ENCODE results near the gene NOC4L.
"Not testable (repeated sequence)": the region's sequence is repeated elsewhere in the genome, so short reads cannot be mapped to it uniquely, and the experiment has no call there.

NOC4L gene
- total RNA-seq = 7.8 to 13.9 (median 11.6) reads per million in 4 donors

DNA sequence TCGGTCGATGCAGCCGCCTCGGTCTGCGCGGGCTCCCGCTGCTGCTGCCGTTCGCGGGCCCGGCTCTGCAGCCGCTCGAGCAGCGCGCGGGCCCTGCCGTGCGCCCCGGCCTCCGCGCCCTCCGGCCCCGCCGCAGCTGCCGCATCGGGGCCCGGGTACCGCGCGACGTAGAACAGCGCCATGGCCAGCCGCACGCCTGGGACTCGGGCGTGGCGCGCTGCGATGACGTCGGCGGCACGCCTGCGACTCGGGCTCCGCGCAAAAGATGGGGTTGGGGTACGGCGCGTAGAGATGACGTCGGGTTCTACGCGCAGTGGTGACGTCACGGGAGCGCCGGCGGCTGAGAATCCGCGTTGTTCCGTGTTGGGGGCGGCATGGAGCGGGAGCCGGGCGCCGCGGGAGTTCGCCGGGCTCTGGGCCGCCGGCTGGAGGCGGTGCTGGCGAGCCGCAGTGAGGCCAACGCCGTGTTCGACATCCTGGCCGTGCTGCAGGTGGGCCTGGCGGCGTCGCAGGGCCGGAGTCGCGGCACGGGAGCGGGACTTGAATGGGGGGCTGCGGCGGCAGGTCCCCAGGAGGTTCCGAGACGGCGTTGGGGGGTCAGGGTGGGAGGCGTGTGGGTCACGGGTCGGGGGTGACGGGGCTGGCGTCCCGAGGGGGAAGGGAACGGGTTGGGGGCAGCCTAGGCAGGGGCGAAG lies at the start of gene NOC4L, which contains the start of gene DDX51:
NOC4L (plus strand) TSS at position 343 of the 695 bp plus-strand sequence; CDS start at position 375, 32 bp downstream.
DDX51 (minus strand) TSS at position 205 of the 695 bp plus-strand sequence; CDS start at position 182, 23 bp downstream.
- peak; percentile 91 to 96 (median 94) for DNase-seq

DNA sequence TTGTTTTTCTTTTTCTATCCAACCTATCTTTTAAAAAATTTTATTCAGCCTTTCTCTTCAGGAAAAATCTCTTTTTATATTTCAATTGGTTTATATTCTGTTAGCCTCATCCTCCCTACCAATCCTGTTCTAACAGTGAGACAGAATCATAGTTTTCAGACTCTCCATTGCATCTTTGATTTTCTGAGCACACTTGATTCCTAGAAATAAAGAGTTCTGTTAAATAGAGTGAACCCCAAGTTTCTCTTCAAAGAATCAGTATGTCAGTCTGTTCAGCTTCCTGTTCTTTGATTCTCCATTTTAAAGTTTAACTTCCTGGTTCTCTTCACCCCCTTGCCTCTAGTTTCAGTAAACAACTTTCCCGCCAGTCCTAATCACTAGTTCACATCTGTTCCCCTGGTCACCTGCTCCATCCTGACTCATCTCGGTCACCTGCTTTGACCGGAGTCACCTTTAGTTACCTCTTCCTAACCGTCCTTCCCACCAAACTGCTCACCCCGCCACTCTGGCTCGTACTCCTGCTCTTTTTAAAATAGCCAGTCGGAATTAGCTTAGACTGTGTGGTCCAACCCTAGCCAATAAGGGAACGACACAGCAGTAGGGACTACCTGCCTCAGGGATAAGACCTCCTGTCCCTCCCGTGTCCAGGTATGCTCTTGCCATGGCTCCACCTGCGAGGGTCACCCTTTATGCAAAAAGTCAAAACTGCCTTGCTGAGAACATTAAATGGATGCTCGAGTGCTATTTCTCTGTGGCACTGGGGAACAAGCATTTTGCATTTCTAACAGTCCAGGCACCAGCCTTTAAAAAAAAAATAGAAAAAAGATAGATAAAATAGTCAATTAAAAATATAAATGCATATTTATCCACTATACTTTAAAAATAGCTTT lies 48.5 kb upstream of the NOC4L start:
- peak in 1 of 5 donors; percentile 28 for DNase-seq

DNA sequence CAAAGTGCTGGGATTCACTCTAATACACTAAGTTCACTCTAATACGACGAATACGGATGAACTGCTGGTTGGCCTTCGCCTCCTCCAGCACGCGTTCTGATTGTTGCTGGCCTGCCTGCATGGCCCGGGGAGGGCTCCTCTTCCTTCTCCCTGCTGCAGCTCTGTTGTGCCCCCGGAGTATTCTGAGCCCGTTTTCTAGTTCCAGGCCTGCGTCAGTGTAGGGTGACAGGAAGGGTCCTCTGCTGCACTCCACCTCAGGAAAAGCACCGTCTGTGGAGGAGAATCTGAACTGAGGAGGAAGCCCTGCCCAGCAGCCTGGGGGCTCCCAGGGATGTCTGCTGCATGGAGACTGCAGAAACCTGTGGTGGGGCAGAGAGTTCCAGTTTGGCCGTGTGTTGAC lies 44.5 kb upstream of the NOC4L start:
- DNase-seq = no peak

DNA sequence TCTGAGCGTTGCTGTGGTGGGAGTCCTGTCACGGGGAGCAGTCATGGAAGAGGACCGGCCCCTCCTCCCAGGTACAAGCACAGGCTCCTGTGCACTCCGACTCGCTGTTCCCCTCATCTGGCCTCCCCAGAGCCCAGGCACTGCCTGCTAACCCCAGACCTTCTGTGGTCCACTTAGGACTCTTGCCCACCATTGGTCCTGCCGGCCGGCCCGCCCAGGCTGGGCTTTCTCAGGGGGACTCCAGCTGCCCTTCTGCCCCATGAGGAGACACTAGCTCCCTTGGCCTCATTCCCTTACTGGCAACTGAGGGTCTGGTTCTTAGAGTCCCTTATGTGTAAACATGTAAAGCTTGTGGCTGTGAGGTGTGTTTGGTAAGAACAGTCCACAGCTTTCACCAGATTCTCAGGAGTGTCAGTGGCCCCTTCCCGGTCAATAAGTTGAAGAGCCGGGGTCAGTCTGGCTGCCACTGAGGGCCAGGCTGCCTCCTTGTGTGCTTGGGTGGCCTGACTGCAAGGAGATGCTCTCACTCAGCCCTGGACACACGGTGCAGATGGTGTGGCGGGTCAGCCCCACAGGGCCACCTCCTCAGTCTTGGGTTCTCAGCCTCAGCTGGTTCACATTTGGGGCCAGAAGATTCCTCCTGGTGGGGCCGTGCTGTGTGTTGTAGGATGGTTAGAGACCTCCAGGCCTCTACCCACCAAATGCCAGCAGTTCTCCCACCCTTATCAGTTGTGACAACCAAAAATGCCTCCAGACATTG lies 43.8 kb upstream of the NOC4L start:
- DNase-seq = no peak

DNA sequence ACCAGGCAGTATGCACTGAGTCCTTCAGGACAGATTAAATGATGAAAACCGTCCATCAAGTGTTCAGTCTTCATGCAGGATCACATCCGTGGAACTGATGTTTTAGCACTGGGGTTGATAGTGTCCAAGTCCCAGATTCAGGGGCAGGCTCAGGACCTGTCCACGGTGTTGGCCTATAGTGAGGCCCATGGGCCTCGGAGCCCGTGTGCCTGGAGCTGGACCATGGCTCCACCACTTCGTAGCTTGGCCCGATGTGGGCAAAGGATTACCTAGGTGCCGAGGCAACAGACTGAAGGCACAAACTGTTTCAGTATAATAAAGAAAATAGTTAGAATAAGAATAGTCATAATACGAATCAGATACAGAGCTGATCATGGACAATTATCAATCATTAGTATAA lies 42.0 kb upstream of the NOC4L start:
- no peak for DNase-seq

DNA sequence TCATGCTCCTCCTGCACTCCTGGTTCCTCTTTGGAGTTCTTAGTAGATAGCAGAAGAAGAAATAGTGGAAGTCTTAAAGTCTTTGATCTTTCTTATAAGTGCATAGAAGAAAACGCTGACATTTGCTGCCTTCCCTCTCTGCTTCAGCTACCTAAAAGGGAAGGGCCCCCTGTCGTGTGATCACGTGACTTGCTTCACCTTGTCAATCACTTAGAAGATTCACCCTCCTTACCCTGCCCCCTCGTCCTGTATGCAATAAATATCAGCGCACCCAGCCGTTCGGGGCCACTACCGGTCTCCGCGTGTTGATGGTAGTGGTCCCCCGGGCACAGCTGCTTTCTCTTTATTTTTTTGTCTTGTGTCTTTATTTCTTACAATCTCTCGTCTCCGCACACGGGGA lies 41.2 kb upstream of the NOC4L start:
- not testable (repeated sequence) for DNase-seq

DNA sequence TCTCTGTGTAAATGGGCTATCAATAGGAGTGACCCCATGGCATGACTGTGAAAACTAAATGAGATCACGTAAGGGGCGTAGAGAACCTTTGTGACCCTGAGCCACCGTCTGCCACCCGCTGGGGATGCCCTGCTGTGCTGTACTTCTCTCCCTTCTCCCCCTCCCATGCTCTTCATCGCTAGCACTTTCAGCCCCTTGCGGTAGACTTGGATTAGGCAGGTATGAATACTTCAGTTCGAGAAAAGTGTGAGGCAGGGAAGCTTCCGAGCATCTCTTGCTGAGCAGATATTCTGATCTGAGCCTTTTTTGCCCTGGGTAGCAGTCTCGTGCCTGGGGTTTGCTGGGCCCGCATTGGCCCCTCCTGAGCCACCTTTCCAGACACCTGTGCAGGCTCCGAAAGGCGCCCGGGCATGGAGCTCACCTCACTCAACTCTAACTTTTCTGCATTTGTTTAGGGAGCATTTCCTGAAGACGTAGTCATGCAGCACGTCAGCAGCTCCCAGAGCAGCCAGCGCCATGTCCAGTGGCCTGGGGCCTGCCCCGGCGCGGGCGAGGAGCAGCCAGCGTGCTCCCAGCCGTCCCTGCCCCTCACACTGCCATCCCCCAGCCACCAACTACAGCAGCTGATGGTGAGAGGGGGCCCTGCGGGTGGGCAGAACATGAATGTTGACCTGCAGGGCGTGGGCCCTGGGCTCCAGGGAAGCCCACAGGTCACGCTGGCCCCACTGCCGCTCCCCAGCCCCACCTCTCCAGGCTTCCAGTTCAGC lies 40.5 kb upstream of the NOC4L start:
- no peak for DNase-seq

DNA sequence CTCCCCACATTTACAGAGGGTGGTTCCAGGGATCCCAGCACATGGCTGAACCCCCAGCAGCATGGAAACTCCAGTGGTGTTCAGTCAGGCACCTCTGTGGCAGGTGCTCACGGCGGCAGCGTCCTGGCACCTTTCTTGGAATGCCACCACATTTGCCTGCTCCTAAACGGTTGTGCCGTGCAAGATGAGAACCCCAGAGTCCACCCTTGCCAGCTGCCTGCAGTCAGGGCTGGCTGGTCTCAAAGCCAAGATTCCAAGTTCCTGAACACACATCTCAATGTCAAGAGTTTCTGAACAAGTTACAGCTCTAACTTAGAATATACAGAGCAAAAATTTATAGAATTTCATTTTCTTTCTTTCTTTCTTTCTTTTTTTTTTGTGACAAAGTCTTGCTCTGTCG lies 38.8 kb upstream of the NOC4L start:
- no peak for DNase-seq

DNA sequence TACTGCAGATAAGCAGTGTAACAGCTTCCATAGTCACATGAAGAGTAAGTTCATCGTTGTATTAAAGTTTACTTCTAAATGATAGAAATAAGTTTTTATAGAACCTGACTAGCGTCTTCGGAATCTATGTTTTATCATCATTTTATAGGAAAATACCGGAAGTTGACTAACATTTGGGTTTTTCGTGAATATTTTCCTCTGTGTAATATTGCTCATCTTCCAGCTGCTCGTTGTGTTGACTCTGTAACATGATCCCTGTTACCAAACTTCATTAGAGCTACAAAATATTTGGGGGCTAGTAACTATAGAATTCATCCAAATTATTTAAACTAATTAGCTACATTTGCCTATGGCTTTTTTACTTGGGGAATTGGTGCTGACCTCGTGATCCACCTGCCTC lies 37.3 kb upstream of the NOC4L start:
- no peak for DNase-seq

DNA sequence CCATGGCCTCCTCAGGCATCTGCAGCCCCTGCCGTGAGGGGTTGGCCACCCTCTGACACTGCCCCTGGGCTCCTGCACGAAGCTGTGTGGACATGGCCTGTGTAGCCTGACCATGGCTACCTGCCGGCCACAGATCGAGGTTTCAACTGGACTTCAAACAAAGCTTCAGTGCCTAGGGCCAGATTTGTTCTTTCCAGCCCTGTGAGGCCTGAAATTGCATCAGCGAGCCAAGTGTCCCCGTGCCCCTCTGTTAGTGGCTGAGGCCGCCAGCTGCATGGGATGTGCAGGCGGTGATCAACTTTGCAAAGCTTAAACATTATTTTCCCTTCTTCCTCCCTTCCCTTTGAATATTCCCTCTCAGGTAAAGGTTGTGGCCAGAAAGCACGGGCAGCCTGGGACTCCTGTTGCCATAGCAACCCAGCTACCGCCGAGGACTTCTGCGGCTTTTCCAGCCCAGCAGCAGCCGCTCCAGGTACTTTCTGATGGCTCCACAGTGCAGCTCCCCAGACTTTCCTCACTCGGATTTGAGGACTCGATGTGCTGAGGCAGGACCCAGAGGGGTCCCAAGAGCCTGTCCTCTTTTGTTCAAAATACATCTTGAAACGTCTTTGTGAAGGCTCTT lies 35.9 kb upstream of the NOC4L start:
- DNase-seq = no peak

DNA sequence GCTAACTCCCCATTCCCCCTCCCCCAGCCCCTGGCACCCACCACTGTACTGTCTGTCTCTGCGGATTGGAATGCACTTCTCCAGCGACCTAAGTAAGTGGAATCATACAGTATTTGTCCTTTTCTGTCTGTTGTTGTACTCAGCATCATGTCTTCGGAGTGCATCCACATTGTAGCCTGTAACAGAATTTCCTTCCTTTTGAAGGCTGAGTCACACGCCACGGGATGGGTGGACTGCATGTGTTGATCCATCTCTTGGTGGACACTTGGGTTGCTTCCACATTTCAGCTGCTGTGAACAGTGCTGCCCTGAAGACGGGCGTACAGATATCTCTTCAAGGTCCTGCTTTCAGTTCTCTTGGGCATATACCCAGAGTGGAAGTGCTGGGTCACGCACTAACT lies 34.5 kb upstream of the NOC4L start:
- no peak for DNase-seq

DNA sequence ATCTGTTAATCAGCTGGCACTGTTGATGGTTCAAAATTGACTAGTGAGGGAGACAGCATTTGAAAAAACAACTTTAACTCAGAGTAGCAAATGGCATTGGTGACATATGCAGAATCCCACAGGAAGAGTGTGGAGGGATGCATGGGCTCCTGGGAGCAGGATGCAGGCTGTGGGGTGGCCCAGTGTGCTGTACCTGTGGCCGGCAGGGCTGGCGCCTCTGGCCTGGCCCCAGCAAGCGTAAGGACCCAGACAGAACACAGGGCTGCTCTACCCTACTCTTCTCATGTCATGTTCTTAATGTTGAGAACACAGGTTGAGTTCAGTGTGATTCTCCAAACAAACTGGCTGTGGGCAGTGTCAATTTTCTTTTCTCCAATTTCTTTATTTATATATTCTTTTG lies 33.6 kb upstream of the NOC4L start:
- DNase-seq = no peak

DNA sequence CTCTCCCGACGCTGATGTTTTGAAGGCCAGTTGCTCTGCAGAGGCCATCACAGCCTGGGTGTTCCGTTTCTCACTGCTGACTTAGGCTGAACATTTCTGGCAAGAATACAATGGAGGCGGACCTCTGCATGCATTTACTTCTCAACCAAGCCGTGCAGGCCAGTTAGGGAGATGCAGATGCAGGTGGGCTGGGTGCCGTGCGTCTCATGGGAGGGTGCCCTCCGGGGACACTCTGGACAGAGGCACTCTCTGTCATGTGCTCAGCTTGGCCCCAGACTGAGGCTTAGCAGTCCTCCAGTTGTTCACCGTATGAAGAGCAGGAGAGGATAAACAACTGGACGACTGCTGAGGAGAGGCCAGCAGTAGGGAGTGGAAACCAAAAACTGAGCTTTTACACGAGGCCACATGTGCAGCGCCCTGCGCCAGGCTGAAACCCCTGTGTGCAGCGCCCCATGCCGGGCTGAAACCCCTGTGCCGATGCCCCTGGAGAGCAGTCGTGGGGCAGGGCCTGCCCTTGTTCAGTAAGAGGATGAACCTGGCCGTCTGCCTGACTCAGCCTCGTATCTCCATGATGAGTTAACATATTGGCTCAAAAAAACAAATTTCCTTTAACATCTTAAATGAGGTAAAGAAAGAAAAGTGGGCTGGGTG lies 32.5 kb upstream of the NOC4L start:
- no peak for DNase-seq

DNA sequence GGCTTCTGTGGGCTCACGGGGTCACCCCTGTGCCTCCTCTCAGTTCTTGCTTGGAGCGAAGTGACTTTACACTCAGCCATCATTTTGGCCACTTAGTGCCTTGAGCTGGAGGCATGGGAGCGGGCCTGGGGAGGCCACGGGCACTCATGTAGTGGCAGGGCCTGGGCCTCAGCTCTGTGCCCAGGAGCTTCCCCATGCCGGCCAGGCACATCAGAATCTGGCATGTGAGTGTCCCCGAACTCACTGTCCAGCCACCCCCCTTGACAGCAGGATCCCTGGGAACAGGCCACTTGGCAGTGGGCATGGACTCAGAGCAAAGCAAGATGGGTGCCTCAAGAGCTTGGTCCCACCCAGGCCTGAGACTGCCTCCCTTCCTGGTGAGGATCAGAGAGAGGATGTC lies 29.6 kb upstream of the NOC4L start:
- DNase-seq = no peak

DNA sequence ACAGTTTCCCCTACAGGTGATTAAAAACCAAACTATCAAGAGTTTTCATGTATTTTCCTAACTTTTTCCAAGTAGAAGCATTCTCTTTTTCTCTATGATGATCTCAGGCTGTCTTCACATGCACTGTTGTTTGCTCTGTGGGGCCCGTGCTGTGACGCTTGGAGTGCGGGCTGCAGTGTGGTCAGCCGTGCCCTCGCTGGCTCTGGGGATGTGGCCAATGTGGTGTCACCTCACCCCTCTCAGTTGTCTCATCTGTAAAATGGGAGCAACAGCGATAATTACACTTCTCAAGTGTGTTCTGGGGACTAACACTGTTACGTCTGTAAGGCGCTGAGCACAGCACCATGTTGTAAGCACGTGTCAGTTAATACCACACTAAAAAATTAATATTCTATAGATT lies 28.8 kb upstream of the NOC4L start:
- DNase-seq = no peak

DNA sequence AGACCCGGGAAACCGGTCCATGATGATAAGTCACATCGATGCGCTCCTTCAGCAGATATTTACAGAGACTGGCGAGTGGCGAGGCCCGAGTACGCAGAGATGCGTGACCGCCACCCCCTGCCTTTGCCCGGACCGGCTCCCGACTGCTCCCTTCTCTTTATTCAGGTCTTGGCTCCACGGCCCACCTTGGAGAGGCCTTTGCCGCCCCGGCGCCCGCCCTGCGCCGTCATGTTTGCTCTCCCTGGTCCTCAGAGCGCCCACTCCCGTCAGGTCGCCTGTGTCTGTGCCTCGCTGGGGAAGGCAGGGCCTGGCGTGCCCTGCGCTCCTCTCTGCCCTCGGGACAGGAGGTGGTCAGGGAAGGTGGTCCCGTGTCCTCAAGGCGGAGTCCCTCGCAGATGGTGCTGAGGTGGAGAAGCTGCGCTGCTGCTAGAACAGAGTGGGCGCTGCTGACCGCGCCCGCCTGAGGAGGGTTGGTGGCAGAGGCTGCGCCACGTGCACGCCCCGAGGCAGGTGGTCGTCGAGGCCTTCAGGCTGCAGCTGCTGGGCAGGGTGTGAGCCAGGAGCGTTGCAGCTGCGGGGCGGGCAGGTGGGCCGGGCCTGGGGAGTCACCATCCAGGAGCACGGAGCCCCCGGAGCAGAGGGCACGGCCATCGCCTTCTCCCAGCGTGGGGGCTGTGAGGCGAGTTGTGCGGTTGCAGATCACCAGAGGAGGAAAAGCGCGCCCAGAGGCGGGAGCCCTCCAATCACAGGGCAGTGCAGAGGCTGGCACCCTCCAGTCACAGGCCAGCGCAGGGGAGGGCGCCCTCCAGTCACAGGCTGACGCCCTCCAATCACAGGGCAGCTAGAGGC lies 27.3 kb upstream of the NOC4L start:
- no peak for DNase-seq

DNA sequence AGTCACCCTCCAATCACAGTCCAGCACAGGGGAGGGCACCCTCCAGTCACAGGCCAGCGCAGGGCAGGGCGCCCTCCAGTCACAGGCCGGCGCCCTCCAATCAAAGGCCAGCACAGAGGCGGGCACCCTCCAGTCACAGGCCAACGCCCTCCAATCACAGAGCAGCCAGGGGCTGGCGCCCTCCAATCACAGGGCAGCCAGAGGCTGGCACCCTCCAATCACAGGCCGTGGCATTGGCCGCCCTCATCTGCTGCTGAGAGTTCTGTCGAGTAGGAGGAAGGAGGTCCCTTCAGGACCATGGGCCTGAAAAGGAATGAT lies 26.7 kb upstream of the NOC4L start:
- no peak for DNase-seq

DNA sequence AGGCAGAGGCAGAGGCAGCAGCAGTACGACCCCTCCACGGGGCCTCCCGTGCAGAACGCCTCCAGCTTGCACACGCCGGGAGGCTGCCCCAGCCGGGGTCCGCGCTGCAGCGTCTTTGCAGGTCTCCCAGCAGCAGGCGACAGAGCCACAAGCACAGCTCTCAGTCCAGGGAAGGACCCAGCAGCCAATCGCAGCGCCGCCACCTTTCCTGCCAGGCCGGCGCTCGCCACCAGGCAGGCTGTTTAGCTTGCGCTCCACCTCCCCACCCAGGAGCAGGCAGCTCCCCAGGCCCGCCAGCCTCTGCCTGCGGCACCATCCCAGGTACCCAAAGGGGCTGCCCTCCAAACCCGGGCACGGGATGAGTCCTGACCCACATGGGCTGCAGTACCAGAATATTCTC lies 25.4 kb upstream of the NOC4L start:
- DNase-seq = no peak

DNA sequence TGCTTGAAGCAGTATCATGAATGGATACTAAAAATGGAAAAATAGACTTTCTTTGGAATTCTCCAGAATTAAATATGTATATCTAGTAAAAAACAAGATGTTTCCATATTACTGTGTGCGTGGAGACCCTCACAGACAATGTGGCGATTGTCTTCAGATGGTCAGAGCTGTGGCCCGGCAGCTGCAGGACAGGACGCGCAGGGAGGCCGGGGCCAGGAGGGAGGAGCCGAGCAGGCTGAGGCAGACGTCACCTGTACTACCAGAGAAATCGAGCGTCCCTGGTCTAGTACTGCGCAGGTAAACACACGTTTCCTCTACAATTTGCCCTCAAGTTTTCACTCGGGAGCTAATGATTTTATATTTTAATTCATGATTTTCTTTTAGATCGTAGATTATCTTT lies 23.0 kb upstream of the NOC4L start:
- no peak for DNase-seq

DNA sequence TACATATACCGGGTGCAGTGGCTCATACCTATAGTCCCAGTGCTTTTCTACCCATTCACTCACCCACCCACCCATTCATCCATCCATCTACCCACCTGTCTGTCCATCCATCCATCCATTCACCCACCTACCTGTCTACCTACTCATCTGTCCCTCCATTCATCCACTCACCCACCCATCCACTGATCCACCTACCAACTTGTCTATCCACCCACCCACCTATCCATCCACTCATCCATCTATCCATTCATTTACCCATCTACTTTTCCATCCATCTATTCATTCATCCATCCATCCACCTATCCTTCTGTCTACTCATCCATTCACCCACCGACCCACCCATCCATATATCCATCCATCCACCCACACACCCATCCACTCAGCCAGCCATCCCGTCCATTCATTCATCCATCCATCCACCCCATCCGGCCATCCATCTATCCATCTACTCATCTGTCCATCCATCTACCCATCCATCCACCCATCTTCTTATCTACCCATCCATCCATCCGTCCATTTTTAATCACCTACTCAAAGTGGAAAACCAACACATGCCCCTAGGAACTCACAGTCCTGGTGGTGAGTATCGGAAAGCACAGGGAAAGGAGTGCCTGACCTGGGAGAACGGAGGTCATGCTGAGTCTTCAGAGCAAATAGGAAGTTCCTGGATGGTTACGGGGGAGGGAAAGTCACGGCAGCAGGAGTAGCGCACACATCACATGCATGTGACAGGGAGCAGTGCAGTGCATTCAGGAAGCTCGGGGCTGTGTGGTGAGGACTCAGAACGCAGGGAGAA lies 20.1 kb upstream of the NOC4L start:
- no peak for DNase-seq
